ENCODE measurements around the gene SLC30A9. TPM values are rescaled to one million over a fixed set of nuclear protein-coding genes. Genes with fewer than 3 reads are reported as not detected.

The SLC30A9 gene
- total RNA-seq, 4 donors from 2014 or later = 39.4 to 54.9 (median 46.7) TPM

GRCh38 chr4:42018451-42018850 is 28.1 kb downstream of the SLC30A9 start:
- Histone ChIP-seq H3K4me3 (no peak overlapping the region), H3K9me3 (no peaks in the 10 kb centered on the region), H3K27ac (no peak overlapping the region), H3K27me3 (no peaks in the 10 kb centered on the region), H3K4me1 (peaks cover 0 to 5% (median 0%) of the 10 kb centered on the region in 3 donors), H3K36me3 (peaks cover 0 to 45% of the 10 kb centered on the region in 2 donors)
- no peak for ATAC-seq
- TF ChIP-seq POLR2A (IDR thresholded peaks at IDR 0.05) (no peak), POLR2AphosphoS5 (IDR thresholded peaks at IDR 0.05) (no peak)
- TF ChIP-seq, protein P1, sequence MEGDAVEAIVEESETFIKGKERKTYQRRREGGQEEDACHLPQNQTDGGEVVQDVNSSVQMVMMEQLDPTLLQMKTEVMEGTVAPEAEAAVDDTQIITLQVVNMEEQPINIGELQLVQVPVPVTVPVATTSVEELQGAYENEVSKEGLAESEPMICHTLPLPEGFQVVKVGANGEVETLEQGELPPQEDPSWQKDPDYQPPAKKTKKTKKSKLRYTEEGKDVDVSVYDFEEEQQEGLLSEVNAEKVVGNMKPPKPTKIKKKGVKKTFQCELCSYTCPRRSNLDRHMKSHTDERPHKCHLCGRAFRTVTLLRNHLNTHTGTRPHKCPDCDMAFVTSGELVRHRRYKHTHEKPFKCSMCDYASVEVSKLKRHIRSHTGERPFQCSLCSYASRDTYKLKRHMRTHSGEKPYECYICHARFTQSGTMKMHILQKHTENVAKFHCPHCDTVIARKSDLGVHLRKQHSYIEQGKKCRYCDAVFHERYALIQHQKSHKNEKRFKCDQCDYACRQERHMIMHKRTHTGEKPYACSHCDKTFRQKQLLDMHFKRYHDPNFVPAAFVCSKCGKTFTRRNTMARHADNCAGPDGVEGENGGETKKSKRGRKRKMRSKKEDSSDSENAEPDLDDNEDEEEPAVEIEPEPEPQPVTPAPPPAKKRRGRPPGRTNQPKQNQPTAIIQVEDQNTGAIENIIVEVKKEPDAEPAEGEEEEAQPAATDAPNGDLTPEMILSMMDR (IDR thresholded peaks at IDR 0.05) = no peak
- 86 to 87% methylated on average over 2 of the region's 2 CpGs for WGBS, 2 donors (ENCODE audit: low coverage in 1 of 2)

GRCh38 chr4:42048394-42048793 is 58.1 kb downstream of the SLC30A9 start:
- H3K36me3 ChIP-seq = peaks cover 0 to 55% of the 10 kb centered on the region in 2 donors
- TF ChIP-seq POLR2AphosphoS5 (IDR thresholded peaks at IDR 0.05) (no peak), POLR2A (IDR thresholded peaks at IDR 0.05) (no peak), EP300 (IDR thresholded peaks at IDR 0.05) (no peak)
- TF ChIP-seq, protein P1 (IDR thresholded peaks at IDR 0.05) = no peak
- no peaks in the 10 kb centered on the region for H3K27me3 ChIP-seq
- no peak for ATAC-seq
- H3K4me3 ChIP-seq = no peak overlapping the region
- H3K27ac ChIP-seq = no peak overlapping the region
- H3K9me3 ChIP-seq = no peaks in the 10 kb centered on the region
- no peaks in the 10 kb centered on the region for H3K4me1 ChIP-seq
- WGBS, 2 donors (ENCODE audit: low coverage in 1 of 2) = 5 to 8% methylated on average over 1 of the region's 1 CpG

- Histone ChIP-seq H3K36me3 (peaks cover 0 to 64% of the 10 kb centered on the region in 2 donors), H3K27me3 (no peaks in the 10 kb centered on the region), H3K27ac (no peak overlapping the region), H3K4me1 (no peaks in the 10 kb centered on the region), H3K9me3 (no peaks in the 10 kb centered on the region), H3K4me3 (no peak overlapping the region)
- ATAC-seq = no peak
- WGBS, 2 donors (ENCODE audit: low coverage in 1 of 2) = 89 to 95% methylated on average over 3 of the region's 3 CpGs
- TF ChIP-seq POLR2A (IDR thresholded peaks at IDR 0.05) = no peak
- TF ChIP-seq POLR2AphosphoS5 (IDR thresholded peaks at IDR 0.05) = no peak
- no peak for TF ChIP-seq EP300 (IDR thresholded peaks at IDR 0.05)
- TF ChIP-seq, protein P1 (IDR thresholded peaks at IDR 0.05) = no peak
These were observed 60.4 kb downstream of the SLC30A9 start for GRCh38 chr4:42050516-42051249.

GRCh38 chr4:42066402-42066801 is 76.1 kb downstream of the SLC30A9 start:
- TF ChIP-seq, protein P1 (IDR thresholded peaks at IDR 0.05) = no peak
- TF ChIP-seq POLR2AphosphoS5 (IDR thresholded peaks at IDR 0.05) (no peak), POLR2A (IDR thresholded peaks at IDR 0.05) (no peak), EP300 (IDR thresholded peaks at IDR 0.05) (no peak)
- ATAC-seq = no peak
- H3K9me3 ChIP-seq = no peaks in the 10 kb centered on the region
- no peaks in the 10 kb centered on the region for H3K27me3 ChIP-seq
- no peaks in the 10 kb centered on the region for H3K4me1 ChIP-seq
- 72 to 85% methylated on average over 2 of the region's 2 CpGs for WGBS, 2 donors (ENCODE audit: low coverage in 1 of 2)
- no peak overlapping the region for H3K27ac ChIP-seq
- peaks cover 0 to 74% of the 10 kb centered on the region in 2 donors for H3K36me3 ChIP-seq
- H3K4me3 ChIP-seq = no peak overlapping the region

GRCh38 chr4:42067264-42067663 is 76.9 kb downstream of the SLC30A9 start:
- WGBS, 2 donors (ENCODE audit: low coverage in 1 of 2) = 50% methylated on average over 2 of the region's 2 CpGs
- Histone ChIP-seq H3K4me3 (no peak overlapping the region), H3K9me3 (no peaks in the 10 kb centered on the region), H3K36me3 (peaks cover 0 to 69% of the 10 kb centered on the region in 2 donors), H3K4me1 (no peaks in the 10 kb centered on the region), H3K27me3 (no peaks in the 10 kb centered on the region), H3K27ac (no peak overlapping the region)
- no peak for TF ChIP-seq POLR2A (IDR thresholded peaks at IDR 0.05)
- no peak for TF ChIP-seq EP300 (IDR thresholded peaks at IDR 0.05)
- TF ChIP-seq POLR2AphosphoS5 (IDR thresholded peaks at IDR 0.05) = no peak
- TF ChIP-seq, protein P1 (IDR thresholded peaks at IDR 0.05) = no peak
- ATAC-seq = no peak

All from gastroesophageal sphincter (tissue), 4 donors.